GM19193 (cell line): Measurements from ENCODE around the gene PTPN1.

Experiments used
- POLR2A ChIP-seq: IDR thresholded peaks from 4 replicates; pipeline ENCODE4 v1.6.1; 2011; ENCODE audit not compliant: insufficient read depth, insufficient read length; ENCODE audit errors: extremely low read depth

The PTPN1 gene

DNA sequence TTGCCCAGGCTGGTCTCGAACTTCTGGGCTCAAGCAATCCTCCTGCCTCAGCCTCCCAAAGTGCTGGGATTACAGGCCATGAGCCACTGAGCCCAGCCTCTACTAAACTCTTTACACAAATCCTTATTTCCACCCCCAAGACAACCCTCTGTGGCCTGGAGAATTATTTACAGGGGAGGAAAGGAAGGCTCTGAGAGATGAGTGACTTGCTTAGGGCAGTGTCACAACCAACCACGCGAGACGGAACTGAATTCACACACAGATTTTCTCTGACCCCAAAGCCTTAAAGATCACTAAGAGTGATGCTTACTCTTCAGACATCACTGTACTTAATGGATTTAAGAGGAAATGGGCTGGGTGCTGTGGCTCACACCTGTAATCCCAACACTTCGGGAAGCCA, 95.0 kb downstream of the PTPN1 start:
- TF ChIP-seq POLR2A, result no peak

- TF ChIP-seq POLR2A, result no peak
Measured at GRCh38 chr20:50607436-50607835, 97.3 kb downstream of the PTPN1 start.

- no peak for TF ChIP-seq POLR2A
Measured at GRCh38 chr20:50607850-50608749, 97.9 kb downstream of the PTPN1 start.

- TF ChIP-seq POLR2A, result no peak
Measured at GRCh38 chr20:50608750-50609104, 98.5 kb downstream of the PTPN1 start.

DNA sequence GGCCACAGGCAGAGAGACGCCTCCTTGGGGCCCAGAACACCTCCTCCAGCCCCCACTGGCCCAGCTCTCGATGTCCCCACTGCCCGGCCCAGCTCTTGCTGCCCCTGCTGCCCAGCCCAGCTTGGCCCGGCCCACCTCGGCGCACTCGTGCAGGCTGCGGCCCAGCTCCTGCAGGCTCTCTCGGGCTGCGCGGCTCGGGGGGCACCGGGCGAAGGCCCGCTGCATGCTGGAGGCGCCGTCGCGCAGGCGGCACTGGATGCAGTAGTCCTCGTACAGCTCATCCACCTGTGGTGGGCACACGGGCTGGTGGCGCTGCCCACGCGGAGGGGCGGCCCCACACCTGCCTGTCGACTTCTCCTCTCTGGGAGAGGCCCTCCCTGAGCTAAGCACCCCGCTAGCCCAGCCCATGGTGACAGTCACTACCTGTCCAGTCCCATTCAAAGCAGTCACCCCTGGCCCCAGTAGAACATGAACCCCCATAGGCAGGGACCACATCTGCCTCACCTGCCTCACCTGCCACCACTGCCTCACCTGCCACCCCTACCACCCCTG, 99.3 kb downstream of the PTPN1 start:
- no peak for TF ChIP-seq POLR2A

- no peak for TF ChIP-seq POLR2A
Measured at GRCh38 chr20:50610212-50610718, 100.1 kb downstream of the PTPN1 start.

DNA sequence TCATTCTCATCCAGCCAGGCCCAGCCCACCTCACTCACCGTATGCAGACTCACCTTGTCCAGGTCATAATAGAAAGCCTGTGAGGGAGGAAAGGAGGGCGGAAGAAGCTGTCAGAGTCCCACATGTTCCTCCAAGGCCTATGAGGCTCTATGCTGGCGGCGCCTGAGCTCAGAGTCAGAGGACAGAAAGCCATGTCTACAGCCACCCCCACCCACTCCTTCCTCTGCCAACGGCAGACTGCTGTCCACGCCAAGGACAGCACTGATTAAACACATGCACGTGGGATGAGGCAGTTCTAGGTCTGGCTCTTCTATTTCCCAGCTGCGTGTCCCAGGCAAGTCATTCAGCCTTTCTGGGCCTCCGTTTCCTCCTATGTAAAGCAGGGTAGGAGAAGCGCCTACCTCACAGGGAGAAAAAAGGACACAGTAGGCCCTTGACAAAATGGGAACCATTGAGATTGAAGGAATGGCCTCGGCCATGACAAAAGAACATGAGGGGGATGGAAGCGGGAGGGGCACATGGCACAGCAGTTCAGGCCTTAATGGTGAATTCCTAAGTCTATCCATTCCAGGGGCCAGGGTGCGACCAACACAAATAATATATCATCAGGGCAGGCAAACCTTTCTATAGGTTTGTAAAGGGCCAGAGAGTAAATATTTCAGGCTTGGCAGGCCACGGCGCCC, 101.1 kb downstream of the PTPN1 start:
- no peak for TF ChIP-seq POLR2A

DNA sequence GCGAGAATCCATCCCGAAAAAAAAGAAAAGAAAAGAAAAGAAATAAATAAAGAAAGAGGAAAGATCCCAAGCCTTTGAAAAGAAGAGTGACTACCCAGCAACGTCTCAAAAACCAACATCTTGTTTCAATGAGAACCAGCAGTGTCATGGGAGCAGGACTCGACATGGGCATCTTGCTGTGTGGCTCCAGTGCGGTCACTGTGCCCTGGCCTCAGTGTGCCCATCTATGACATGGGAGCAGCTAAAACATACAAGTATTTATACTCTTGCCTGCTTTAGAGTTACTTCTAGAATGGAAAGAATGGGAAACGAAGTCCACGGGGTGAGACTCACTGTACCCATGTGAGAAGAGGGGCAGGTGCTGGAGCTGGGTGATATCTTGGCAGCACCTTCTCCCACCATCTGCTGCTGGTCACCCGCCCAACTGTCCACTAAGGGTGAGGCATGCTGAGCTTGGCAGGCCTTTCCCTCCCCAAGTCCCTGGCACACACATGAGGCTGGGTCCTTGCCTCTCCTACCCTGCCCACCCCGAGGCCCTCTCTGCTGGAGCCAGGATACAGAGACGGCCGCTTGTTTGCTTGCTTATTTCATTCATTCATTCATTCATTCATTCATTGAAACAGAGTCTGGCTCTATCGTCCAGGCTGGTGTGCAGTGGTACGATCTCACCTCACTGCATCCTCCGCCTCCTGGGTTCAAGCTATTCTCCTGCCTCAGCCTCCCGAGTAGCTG, 103.4 kb downstream of the PTPN1 start:
- no peak for TF ChIP-seq POLR2A

DNA sequence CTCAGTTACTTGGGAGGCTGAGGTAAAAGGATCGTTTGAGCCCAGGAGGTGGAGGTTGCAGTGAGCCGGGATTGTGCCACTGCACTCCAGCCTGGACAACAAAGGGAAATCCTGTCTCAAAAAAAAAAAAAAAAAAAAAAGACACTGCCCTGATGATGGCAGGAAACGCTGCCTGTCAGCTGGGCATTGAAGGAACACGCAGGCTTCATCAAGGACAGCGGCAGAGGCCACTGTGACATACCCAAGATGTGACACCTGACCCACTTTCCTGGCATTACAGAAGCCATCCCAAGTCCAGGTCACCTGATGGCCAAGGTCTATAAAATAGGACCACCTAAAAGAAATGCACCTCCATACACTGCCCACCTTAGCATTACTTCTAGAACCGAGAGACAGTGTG, 105.2 kb downstream of the PTPN1 start:
- TF ChIP-seq POLR2A, result no peak

- no peak for TF ChIP-seq POLR2A
Measured at GRCh38 chr20:50617022-50617421, 106.8 kb downstream of the PTPN1 start.

DNA sequence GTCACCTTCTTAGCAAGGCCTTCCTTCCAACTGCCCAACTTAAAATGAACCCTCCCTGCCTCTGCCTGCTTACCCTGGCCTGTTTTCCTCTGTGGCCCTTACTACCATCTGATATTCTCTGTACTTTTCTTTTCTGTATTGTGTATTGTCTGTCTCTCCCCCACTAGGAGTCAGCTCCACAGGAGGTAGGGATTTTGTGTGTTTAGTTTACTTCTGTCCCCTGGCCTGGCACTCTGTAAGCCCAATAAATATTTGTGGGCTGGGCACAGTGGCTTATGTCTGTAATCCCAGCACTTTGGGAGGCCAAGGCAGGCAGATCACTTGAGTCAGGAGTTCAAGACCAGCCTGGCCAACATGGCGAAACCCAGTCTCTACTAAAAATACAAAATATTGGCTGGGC, 108.4 kb downstream of the PTPN1 start:
- no peak for TF ChIP-seq POLR2A

- TF ChIP-seq POLR2A, result no peak
Measured at GRCh38 chr20:50621068-50621665, 111.0 kb downstream of the PTPN1 start.

DNA sequence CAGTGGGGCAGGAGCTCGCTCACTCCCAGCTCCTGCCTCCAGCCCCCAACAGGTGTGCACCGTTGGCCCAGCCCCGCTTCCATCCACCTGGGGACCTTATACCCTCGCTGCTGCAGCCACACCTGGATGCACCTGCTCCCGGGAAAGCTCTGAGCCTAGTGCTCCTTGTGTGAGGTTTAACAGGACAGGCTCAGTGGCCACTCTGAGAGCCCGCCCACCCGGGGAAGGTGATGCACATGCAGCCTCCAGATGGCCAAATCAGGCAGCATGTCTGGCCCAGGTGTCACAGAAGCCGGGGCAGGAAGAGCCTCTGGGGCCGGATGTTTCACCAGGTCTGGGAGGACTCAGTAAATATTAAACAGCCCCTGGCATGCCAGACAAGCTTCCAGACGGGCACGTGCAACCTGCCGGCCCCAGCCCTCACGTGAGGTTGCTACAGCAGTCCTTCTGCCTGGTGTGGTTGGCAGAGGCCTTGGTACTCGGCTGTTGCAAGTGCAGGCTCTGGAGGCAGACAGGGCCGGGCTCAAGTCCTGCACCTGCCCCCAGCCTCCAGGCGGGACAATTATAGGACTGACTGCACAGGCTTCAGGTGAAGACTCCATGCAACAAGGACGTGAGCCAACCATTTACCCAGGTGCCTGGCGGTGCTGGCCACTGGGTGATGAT, 114.3 kb downstream of the PTPN1 start:
- no peak for TF ChIP-seq POLR2A
